ENCODE measurements around the gene RPS6KA4. TPM values are rescaled to one million over a fixed set of nuclear protein-coding genes. Genes with fewer than 3 reads are reported as not detected.

Gene RPS6KA4
- total RNA-seq, 5 donors from 2014 or later (not counting 1 experiment from before 2014, with no cell fraction given): 16.5 to 48.7 (median 43.7) TPM

- Histone ChIP-seq H3K9me3 (no peaks in the 10 kb centered on the region), H3K4me1 (ENCODE audit: control insufficient read depth in 1 of 2, extremely low read depth in 1 of 2, insufficient read depth in 2 of 2, low read length in 2 of 2) (no peaks in the 10 kb centered on the region), H3K27me3 (replicated peaks in 1 of 2; ENCODE audit: control insufficient read depth in 2 of 2, extremely low read depth in 1 of 2, insufficient read depth in 2 of 2, low read length in 1 of 2) (no peaks in the 10 kb centered on the region), H3K4me3 (ENCODE audit: control insufficient read depth in 1 of 2, extremely low read depth in 1 of 2, low read length in 1 of 2) (no peak overlapping the region), H3K27ac (ENCODE audit: low read length) (no peak overlapping the region), H3K36me3 (ENCODE audit: control insufficient read depth in 2 of 2, extremely low read depth in 1 of 2, insufficient read depth in 1 of 2, low read length in 1 of 2) (peaks cover 9 to 18% of the 10 kb centered on the region in 2 donors)
- DNase-seq (no peak), ATAC-seq (replicated peaks in 1 of 4) (no peak)
- H3K36me3 Mint-ChIP-seq: peaks cover 10% of the 10 kb centered on the region
- no peaks in the 10 kb centered on the region for H3K27me3 Mint-ChIP-seq
- no peaks in the 10 kb centered on the region for H3K9me3 Mint-ChIP-seq
- H3K27ac Mint-ChIP-seq: no peak overlapping the region
- H3K4me1 Mint-ChIP-seq: no peaks in the 10 kb centered on the region
- ChIA-PET CTCF (no interaction called here), POLR2A (no interaction called here)
- no peak overlapping the region for H3K4me3 Mint-ChIP-seq
- 0% methylated on average over 1 of the region's 5 CpGs for WGBS (ENCODE audit: insufficient coverage)
Observed at GRCh38 chr11:64373598-64373974, 14.6 kb downstream of the RPS6KA4 start.

- 97% methylated on average over 6 of the region's 7 CpGs for WGBS (ENCODE audit: insufficient coverage)
- no peaks in the 10 kb centered on the region for H3K4me1 Mint-ChIP-seq
- no peaks in the 10 kb centered on the region for H3K4me1 ChIP-seq (ENCODE audit: control insufficient read depth in 1 of 2, extremely low read depth in 1 of 2, insufficient read depth in 2 of 2, low read length in 2 of 2)
- H3K4me3 Mint-ChIP-seq: no peak overlapping the region
- CTCF ChIA-PET: no interaction called here
- H3K27ac Mint-ChIP-seq: no peak overlapping the region
- no peak overlapping the region for H3K27ac ChIP-seq (ENCODE audit: low read length)
- peaks cover 0 to 8% of the 10 kb centered on the region in 2 donors for H3K36me3 ChIP-seq (ENCODE audit: control insufficient read depth in 2 of 2, extremely low read depth in 1 of 2, insufficient read depth in 1 of 2, low read length in 1 of 2)
- no peaks in the 10 kb centered on the region for H3K27me3 Mint-ChIP-seq
- no peak overlapping the region for H3K4me3 ChIP-seq (ENCODE audit: control insufficient read depth in 1 of 2, extremely low read depth in 1 of 2, low read length in 1 of 2)
- no peak for DNase-seq
- no peaks in the 10 kb centered on the region for H3K36me3 Mint-ChIP-seq
- no peaks in the 10 kb centered on the region for H3K27me3 ChIP-seq (replicated peaks in 1 of 2; ENCODE audit: control insufficient read depth in 2 of 2, extremely low read depth in 1 of 2, insufficient read depth in 2 of 2, low read length in 1 of 2)
- no peaks in the 10 kb centered on the region for H3K9me3 Mint-ChIP-seq
- ATAC-seq (replicated peaks in 1 of 4): no peak
- H3K9me3 ChIP-seq: no peaks in the 10 kb centered on the region
- POLR2A ChIA-PET: no interaction called here
Observed at GRCh38 chr11:64376071-64376470, 17.1 kb downstream of the RPS6KA4 start.

- WGBS (ENCODE audit: insufficient coverage): 85% methylated on average over 9 of the region's 14 CpGs
Observed at GRCh38 chr11:64378335-64378880, 19.4 kb downstream of the RPS6KA4 start.

GRCh38 chr11:64379160-64379559, 20.2 kb downstream of the RPS6KA4 start:
- Histone ChIP-seq H3K4me3 (ENCODE audit: control insufficient read depth in 1 of 2, extremely low read depth in 1 of 2, low read length in 1 of 2) (no peak overlapping the region), H3K27ac (ENCODE audit: low read length) (no peak overlapping the region), H3K36me3 (ENCODE audit: control insufficient read depth in 2 of 2, extremely low read depth in 1 of 2, insufficient read depth in 1 of 2, low read length in 1 of 2) (no peaks in the 10 kb centered on the region), H3K4me1 (ENCODE audit: control insufficient read depth in 1 of 2, extremely low read depth in 1 of 2, insufficient read depth in 2 of 2, low read length in 2 of 2) (no peaks in the 10 kb centered on the region), H3K27me3 (replicated peaks in 1 of 2; ENCODE audit: control insufficient read depth in 2 of 2, extremely low read depth in 1 of 2, insufficient read depth in 2 of 2, low read length in 1 of 2) (peaks cover 0 to 12% of the 10 kb centered on the region in 2 experiments), H3K9me3 (no peaks in the 10 kb centered on the region)
- 98% methylated on average over 8 of the region's 15 CpGs for WGBS (ENCODE audit: insufficient coverage)
- Mint-ChIP-seq H3K4me1 (no peaks in the 10 kb centered on the region), H3K4me3 (no peak overlapping the region), H3K9me3 (no peaks in the 10 kb centered on the region), H3K27ac (no peak overlapping the region), H3K27me3 (no peaks in the 10 kb centered on the region), H3K36me3 (no peaks in the 10 kb centered on the region)
- no peak for DNase-seq
- ChIA-PET POLR2A (no interaction called here), CTCF (no interaction called here)
- no peak for ATAC-seq (replicated peaks in 1 of 4)

More at GRCh38 chr11:64378335-64378880, 19.4 kb downstream of the RPS6KA4 start:
- Histone ChIP-seq H3K4me1 (ENCODE audit: control insufficient read depth in 1 of 2, extremely low read depth in 1 of 2, insufficient read depth in 2 of 2, low read length in 2 of 2) (no peaks in the 10 kb centered on the region), H3K9me3 (no peaks in the 10 kb centered on the region), H3K4me3 (ENCODE audit: control insufficient read depth in 1 of 2, extremely low read depth in 1 of 2, low read length in 1 of 2) (no peak overlapping the region), H3K27ac (ENCODE audit: low read length) (no peak overlapping the region), H3K27me3 (replicated peaks in 1 of 2; ENCODE audit: control insufficient read depth in 2 of 2, extremely low read depth in 1 of 2, insufficient read depth in 2 of 2, low read length in 1 of 2) (peaks cover 0 to 6% of the 10 kb centered on the region in 2 experiments), H3K36me3 (ENCODE audit: control insufficient read depth in 2 of 2, extremely low read depth in 1 of 2, insufficient read depth in 1 of 2, low read length in 1 of 2) (no peaks in the 10 kb centered on the region)
- Mint-ChIP-seq H3K27me3 (no peaks in the 10 kb centered on the region), H3K27ac (no peak overlapping the region), H3K9me3 (no peaks in the 10 kb centered on the region), H3K36me3 (no peaks in the 10 kb centered on the region), H3K4me3 (no peak overlapping the region), H3K4me1 (no peaks in the 10 kb centered on the region)
- CTCF ChIA-PET: no interaction called here
- POLR2A ChIA-PET: no interaction called here
- ATAC-seq (replicated peaks in 1 of 4) (no peak), DNase-seq (no peak)

- ChIA-PET CTCF (no interaction called here), POLR2A (no interaction called here)
- no peak overlapping the region for H3K27ac Mint-ChIP-seq
- WGBS (ENCODE audit: insufficient coverage): 88% methylated on average over 31 of the region's 35 CpGs
- H3K27me3 Mint-ChIP-seq: no peaks in the 10 kb centered on the region
- H3K9me3 Mint-ChIP-seq: no peaks in the 10 kb centered on the region
- no peaks in the 10 kb centered on the region for H3K36me3 ChIP-seq (ENCODE audit: control insufficient read depth in 2 of 2, extremely low read depth in 1 of 2, insufficient read depth in 1 of 2, low read length in 1 of 2)
- H3K9me3 ChIP-seq: no peaks in the 10 kb centered on the region
- H3K4me1 ChIP-seq (ENCODE audit: control insufficient read depth in 1 of 2, extremely low read depth in 1 of 2, insufficient read depth in 2 of 2, low read length in 2 of 2): no peaks in the 10 kb centered on the region
- no peaks in the 10 kb centered on the region for H3K36me3 Mint-ChIP-seq
- no peaks in the 10 kb centered on the region for H3K4me1 Mint-ChIP-seq
- H3K4me3 ChIP-seq (ENCODE audit: control insufficient read depth in 1 of 2, extremely low read depth in 1 of 2, low read length in 1 of 2): no peak overlapping the region
- DNase-seq (no peak), ATAC-seq (replicated peaks in 1 of 4) (no peak)
- peaks cover 0 to 17% of the 10 kb centered on the region in 2 experiments for H3K27me3 ChIP-seq (replicated peaks in 1 of 2; ENCODE audit: control insufficient read depth in 2 of 2, extremely low read depth in 1 of 2, insufficient read depth in 2 of 2, low read length in 1 of 2)
- no peak overlapping the region for H3K27ac ChIP-seq (ENCODE audit: low read length)
- no peak overlapping the region for H3K4me3 Mint-ChIP-seq
Observed at GRCh38 chr11:64379817-64380709, 21.1 kb downstream of the RPS6KA4 start.

- peaks cover 0 to 17% of the 10 kb centered on the region in 2 experiments for H3K27me3 ChIP-seq (replicated peaks in 1 of 2; ENCODE audit: control insufficient read depth in 2 of 2, extremely low read depth in 1 of 2, insufficient read depth in 2 of 2, low read length in 1 of 2)
- no peaks in the 10 kb centered on the region for H3K36me3 ChIP-seq (ENCODE audit: control insufficient read depth in 2 of 2, extremely low read depth in 1 of 2, insufficient read depth in 1 of 2, low read length in 1 of 2)
- no peak overlapping the region for H3K27ac ChIP-seq (ENCODE audit: low read length)
- WGBS (ENCODE audit: insufficient coverage): 87% methylated on average over 4 of the region's 6 CpGs
- H3K27ac Mint-ChIP-seq: no peak overlapping the region
- H3K4me1 ChIP-seq (ENCODE audit: control insufficient read depth in 1 of 2, extremely low read depth in 1 of 2, insufficient read depth in 2 of 2, low read length in 2 of 2): no peaks in the 10 kb centered on the region
- H3K9me3 Mint-ChIP-seq: no peaks in the 10 kb centered on the region
- H3K4me3 Mint-ChIP-seq: no peak overlapping the region
- no peak for DNase-seq
- CTCF ChIA-PET: no interaction called here
- H3K27me3 Mint-ChIP-seq: no peaks in the 10 kb centered on the region
- no peak overlapping the region for H3K4me3 ChIP-seq (ENCODE audit: control insufficient read depth in 1 of 2, extremely low read depth in 1 of 2, low read length in 1 of 2)
- no peaks in the 10 kb centered on the region for H3K36me3 Mint-ChIP-seq
- POLR2A ChIA-PET: no interaction called here
- no peaks in the 10 kb centered on the region for H3K9me3 ChIP-seq
- H3K4me1 Mint-ChIP-seq: peaks cover 3 to 4% (median 3%) of the 10 kb centered on the region in 3 donors
- ATAC-seq (replicated peaks in 1 of 4): no peak
Observed at GRCh38 chr11:64381350-64381749, 22.4 kb downstream of the RPS6KA4 start.

Data from T-cell (primary cell).